ENCODE data around the gene RNU1-2. TPM values are rescaled to one million over a fixed set of nuclear protein-coding genes. Genes with fewer than 3 reads are reported as not detected.

RNU1-2 gene
- total and polyA plus RNA-seq, 2 of the 4 experiments (the other 2 are of a cell fraction), result under 0.01 TPM; not detected in 1

- H3K9me1 ChIP-seq (ENCODE audit: insufficient read depth, low read length), result peaks cover 9% of the 10 kb centered on the region; the same call in 1 of the 2 replicates
- no peak overlapping the region for H3K23ac ChIP-seq (ENCODE audit: low read depth, low read length)
- H4K20me1 ChIP-seq (ENCODE audit: insufficient read depth, low read length), result no peaks in the 10 kb centered on the region; the same call in 1 of the 2 replicates
- H3K4me1 ChIP-seq (ENCODE audit: control insufficient read depth, insufficient read depth, low read length), result peaks cover 3% of the 10 kb centered on the region; the same call in 1 of the 2 replicates
- ATAC-seq (ENCODE audit: low read depth) (no peak), DNase-seq (no peak)
- dilution Hi-C loops (cut with HindIII; ENCODE audit: low sequenced_read_pairs, unreplicated experiment), result no loop called here
- no peak overlapping the region for H3K9ac ChIP-seq (ENCODE audit: low read depth, low read length)
- POLR2A ChIA-PET (ENCODE audit: unreplicated experiment), result interaction anchor here (0.5 kb wide), 1 partner anchor 310 kb away, joined by 5 read pairs; no protein-coding TSS in a partner anchor
- H3K27ac ChIP-seq (ENCODE audit: insufficient read depth, low read length), result no peak overlapping the region
- H2BK15ac ChIP-seq (ENCODE audit: low read depth, low read length), result no peak overlapping the region
- no peak overlapping the region for H3K4me2 ChIP-seq (ENCODE audit: low read depth, low read length)
- H2BK5ac ChIP-seq (ENCODE audit: low read depth, low read length, poor library complexity, severe bottlenecking), result no peak overlapping the region
- H3K56ac ChIP-seq (ENCODE audit: extremely low read depth, insufficient read depth, low read length), result no peak overlapping the region
- no peak overlapping the region for H3K14ac ChIP-seq (replicated peaks; ENCODE audit: low read depth, low read length)
- no peak overlapping the region for H2BK120ac ChIP-seq (ENCODE audit: low read depth, low read length)
- no peak overlapping the region for H4K91ac ChIP-seq (ENCODE audit: insufficient read depth, low read depth, low read length)
- no peak overlapping the region for H2AK9ac ChIP-seq (replicated peaks; ENCODE audit: low read depth, low read length, poor library complexity)
- no TSS peak for BruUV-seq (replicated peaks)
- no peak overlapping the region for H2AK5ac ChIP-seq (ENCODE audit: low read depth, low read length)
- H2AFZ ChIP-seq (replicated peaks; ENCODE audit: low read length, poor library complexity), result no peak overlapping the region
- no peaks in the 10 kb centered on the region; the same call in 1 of the 2 replicates for H3K36me3 ChIP-seq (ENCODE audit: control insufficient read depth, insufficient read depth, low read length)
- WGBS, 2 experiments (ENCODE audit: extremely low coverage in 2 of 2, insufficient read length in 1 of 2), result 38% methylated on average over 5 of the region's 10 CpGs; no CpG with 5 or more reads in 1 of the 2 experiments
- H3K79me1 ChIP-seq (ENCODE audit: low read depth in 1 of 2, low read length in 2 of 2), result no peaks in the 10 kb centered on the region; a peak in 1 of 4 replicates
- H3K18ac ChIP-seq (ENCODE audit: low read depth, low read length), result no peak overlapping the region
- H3K4ac ChIP-seq (ENCODE audit: low read depth, low read length), result no peak overlapping the region
- intact Hi-C loops (cut with micrococcal nuclease), result no loop called here
- H2BK20ac ChIP-seq (ENCODE audit: low read depth, low read length), result no peak overlapping the region
- in situ Hi-C loops (cut with MboI; ENCODE audit: low sequenced_read_pairs), result no loop called here
- no peak overlapping the region for H3K4me3 ChIP-seq (ENCODE audit: insufficient read depth, low read depth, low read length)
- CTCF ChIA-PET, result interaction anchor here (0.7 kb wide), 1 partner anchor 21 kb away, joined by 3 read pairs; no protein-coding TSS in a partner anchor
- TF ChIP-seq RCOR1 (IDR thresholded peaks at IDR 0.05; ENCODE audit: insufficient replicate concordance, low read length), result no peak
- H3K9me3 ChIP-seq (ENCODE audit: control insufficient read depth, insufficient read depth, low read length), result no peaks in the 10 kb centered on the region
- no peaks in the 10 kb centered on the region; the same call in 1 of the 2 replicates for H3K27me3 ChIP-seq (ENCODE audit: control insufficient read depth, insufficient read depth, low read length)
- no peak overlapping the region for H4K8ac ChIP-seq (ENCODE audit: low read depth in 2 of 2, low read length in 2 of 2)
- H4K5ac ChIP-seq (ENCODE audit: low read depth, low read length), result no peak overlapping the region
Measured at GRCh38 chr1:16926491-16927073, 30.8 kb downstream of the RNU1-2 start.
